Stomach (tissue), 9 donors: Measurements from ENCODE around the gene OLFM2. TPM values are rescaled to one million over a fixed set of nuclear protein-coding genes. Genes with fewer than 3 reads are reported as not detected.
A peak's percentile ranks its signal among the peaks of the same experiment; 100 is the strongest.

ENCODE experiments used
- DNase-seq, 2 donors: peaks; one replicate each; pipeline versions ENCODE4 v3.0.0 to v3.0.0-alpha.2; 2013 to 2019
- H3K27ac ChIP-seq, 5 donors: fragments of 200-600 bp in 4 of 5; sonication (generic) in 4 of 5; one replicate each; pipeline ENCODE4 v1.5.1; 2013 to 2019; ENCODE audit warnings: mild to moderate bottlenecking in 1 of 5, moderate library complexity in 1 of 5
- H3K27me3 ChIP-seq, 3 donors: fragments of 200-600 bp; sonication (generic); one replicate each; pipeline ENCODE4 v1.5.1; 2017 to 2019; ENCODE audit warnings: mixed run types in 1 of 3
- H3K36me3 ChIP-seq, 4 donors: fragments of 200-600 bp; sonication (generic); 1 replicate in 3 of 4; 2 replicates in 1 of 4; pipeline ENCODE4 v1.5.1; 2016 to 2019
- H3K4me1 ChIP-seq, 4 donors: fragments of 200-600 bp; sonication (generic); one replicate each; pipeline ENCODE4 v1.5.1; 2016 to 2019
- H3K4me3 ChIP-seq, 4 donors: fragments of 200-600 bp; sonication (generic) in 3 of 4; one replicate each; pipeline ENCODE4 v1.5.1; 2016 to 2019; ENCODE audit warnings: mild to moderate bottlenecking in 1 of 4
- H3K9me3 ChIP-seq, 4 donors: fragments of 200-600 bp; sonication (generic); one replicate each; pipeline ENCODE4 v1.5.1; 2016 to 2019
- EP300 ChIP-seq: sonication (generic); formaldehyde crosslinking; IDR thresholded peaks from one replicate; pipeline ENCODE4 v1.6.1; 2017; ENCODE audit warnings: antibody characterized with exemption
- POLR2A ChIP-seq, 4 donors: fragments of 450-650 bp; IDR thresholded peaks; one replicate each; pipeline ENCODE4 v1.6.1; 2016; ENCODE audit warnings: antibody characterized with exemption in 4 of 4, control low read depth in 2 of 4, mild to moderate bottlenecking in 1 of 4, moderate library complexity in 1 of 4
- POLR2AphosphoS5 ChIP-seq, 3 donors: sonication (generic); formaldehyde crosslinking; IDR thresholded peaks; one replicate each; pipeline ENCODE4 v1.6.1; 2016; ENCODE audit warnings: antibody characterized with exemption in 3 of 3
- WGBS, 5 donors: extraction: QIAGEN DNeasy Blood & Tissue Kit in 3 of 5; methylation state at CpG; one replicate each; pipeline versions ENCODE4 v1.1.5 to v1.1.7; 2013 to 2018; 5-methylcytosine and 5-hydroxymethylcytosine counted together
- intact Hi-C: fragments of 100-400 bp; cut with DNase I; formaldehyde crosslinking; loops from one replicate; pipeline ENCODE4 v1.15.1; 2023; ENCODE audit warnings: low total_unique reads
- polyA plus RNA-seq, 3 donors: library from polyadenylated mRNA; stranded (reverse); fragments of 200-250 nt; gene quantifications; one replicate each; pipeline ENCODE4 v1.2.3, GENCODE V29; 2013
- total RNA-seq, 5 donors: library from RNA; depleted of rRNA; stranded (reverse); fragments of >200 nt; gene quantifications; one replicate each; pipeline versions ENCODE4 v1.1.0 to v1.2.3, GENCODE V29; 2014 to 2016
- TF ChIP-seq, protein P1 (sequence below), 7 experiments: fragments of 450-650 bp in 4 of 7; fragments of 200-600 bp in 3 of 7; sonication (generic) in 3 of 7; IDR thresholded peaks; one replicate each; pipeline ENCODE4 v1.5.1; 2016 to 2019; ENCODE audit warnings: antibody characterized with exemption in 7 of 7, control low read depth in 2 of 7, mild to moderate bottlenecking in 1 of 7
- donor health status: healthy with polysubstance abuse.
- donor health status: Bipolar disorder and iron deficiency.
- donor health status: healthy.

Gene OLFM2
- total and polyA plus RNA-seq, 8 donors: 1.7 to 15.4 (median 6.0) TPM; not detected in 2

DNA sequence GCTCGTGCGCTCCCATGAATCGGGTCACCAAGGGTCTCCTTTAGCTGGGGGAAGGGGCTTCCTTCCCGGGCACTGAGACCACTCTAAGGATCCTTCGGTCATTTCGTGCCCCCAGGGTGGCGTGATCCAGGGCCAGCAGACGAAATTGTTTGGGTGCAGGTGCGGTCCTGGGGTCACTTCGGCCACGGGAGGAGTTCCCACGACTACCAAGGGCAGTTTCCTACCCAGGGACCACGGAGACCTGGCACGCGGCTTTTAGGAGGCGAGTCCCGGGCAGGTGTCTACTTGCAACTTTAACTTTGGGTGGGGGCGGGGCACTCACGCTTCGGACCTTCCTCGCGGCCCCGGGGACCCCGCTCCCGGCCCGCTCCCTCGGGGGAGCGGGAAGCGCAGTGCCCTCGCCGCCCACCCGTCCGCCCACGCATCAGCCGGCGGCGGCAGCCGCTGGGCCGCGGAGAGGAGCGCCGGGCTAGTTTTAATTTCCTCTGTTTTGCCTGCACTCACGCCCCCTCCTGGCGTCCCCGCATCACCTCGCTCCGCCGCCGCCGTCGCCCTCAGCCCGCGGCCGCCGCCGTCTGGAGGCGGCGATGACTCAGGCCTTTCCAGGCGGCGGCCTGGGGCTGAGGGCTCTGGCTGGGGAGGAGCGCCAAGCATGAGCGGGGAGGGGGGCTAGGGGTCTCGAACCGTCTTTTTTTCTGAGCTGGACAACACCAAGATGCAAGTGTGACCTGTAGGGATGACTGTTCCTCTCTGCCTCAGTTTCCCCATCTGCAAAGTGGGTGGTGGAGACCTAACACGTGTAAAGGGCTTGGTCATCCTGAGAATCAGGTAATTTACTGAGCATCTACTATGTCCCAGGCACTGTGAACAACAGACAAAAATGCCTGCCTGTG lies 21.8 kb downstream of the OLFM2 start:
- no peak overlapping the region for H3K27ac ChIP-seq
- H3K4me1 ChIP-seq: peaks cover 16 to 25% (median 22%) of the 10 kb centered on the region in 4 donors
- H3K36me3 ChIP-seq: no peaks in the 10 kb centered on the region
- H3K4me3 ChIP-seq: peak overlapping the region; percentile 46 to 64 (median 54)
- intact Hi-C loops: no loop called here
- H3K27me3 ChIP-seq: peaks cover 10 to 96% (median 31%) of the 10 kb centered on the region in 3 donors
- 1 to 2% (median 1%) methylated on average over 35 to 65 of the region's 65 CpGs for WGBS, 5 donors
- peak; percentile 72 to 92 for DNase-seq
- no peaks in the 10 kb centered on the region for H3K9me3 ChIP-seq
- no peak for TF ChIP-seq EP300
- TF ChIP-seq, protein P1, sequence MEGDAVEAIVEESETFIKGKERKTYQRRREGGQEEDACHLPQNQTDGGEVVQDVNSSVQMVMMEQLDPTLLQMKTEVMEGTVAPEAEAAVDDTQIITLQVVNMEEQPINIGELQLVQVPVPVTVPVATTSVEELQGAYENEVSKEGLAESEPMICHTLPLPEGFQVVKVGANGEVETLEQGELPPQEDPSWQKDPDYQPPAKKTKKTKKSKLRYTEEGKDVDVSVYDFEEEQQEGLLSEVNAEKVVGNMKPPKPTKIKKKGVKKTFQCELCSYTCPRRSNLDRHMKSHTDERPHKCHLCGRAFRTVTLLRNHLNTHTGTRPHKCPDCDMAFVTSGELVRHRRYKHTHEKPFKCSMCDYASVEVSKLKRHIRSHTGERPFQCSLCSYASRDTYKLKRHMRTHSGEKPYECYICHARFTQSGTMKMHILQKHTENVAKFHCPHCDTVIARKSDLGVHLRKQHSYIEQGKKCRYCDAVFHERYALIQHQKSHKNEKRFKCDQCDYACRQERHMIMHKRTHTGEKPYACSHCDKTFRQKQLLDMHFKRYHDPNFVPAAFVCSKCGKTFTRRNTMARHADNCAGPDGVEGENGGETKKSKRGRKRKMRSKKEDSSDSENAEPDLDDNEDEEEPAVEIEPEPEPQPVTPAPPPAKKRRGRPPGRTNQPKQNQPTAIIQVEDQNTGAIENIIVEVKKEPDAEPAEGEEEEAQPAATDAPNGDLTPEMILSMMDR (IDR thresholded peaks at IDR 0.05): peak in 4 of 7 experiments; percentile 5 to 58 (median 26)
- TF ChIP-seq POLR2AphosphoS5 (IDR thresholded peaks at IDR 0.05): no peak
- TF ChIP-seq POLR2A (IDR thresholded peaks at IDR 0.05): no peak

DNA sequence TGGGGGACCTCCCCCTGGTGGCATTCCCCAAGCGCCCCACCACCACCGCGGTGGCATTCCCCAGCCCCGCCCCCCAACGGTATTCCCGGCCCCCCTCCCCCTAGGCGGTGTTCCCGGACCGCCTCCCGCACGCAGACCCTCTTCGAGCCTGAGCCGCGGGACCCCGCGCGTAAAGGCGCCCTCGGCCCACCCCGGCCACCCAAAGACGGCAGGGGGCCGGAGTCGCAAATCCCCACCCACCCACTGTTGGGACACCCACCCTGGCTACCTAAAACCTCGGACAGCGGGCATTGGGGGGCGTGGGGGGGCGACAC lies 22.4 kb downstream of the OLFM2 start:
- H3K4me3 ChIP-seq: peak overlapping the region; percentile 46 to 64 (median 54)
- H3K4me1 ChIP-seq: peaks cover 16 to 25% (median 22%) of the 10 kb centered on the region in 4 donors
- WGBS, 5 donors: 0 to 2% (median 2%) methylated on average over 7 to 27 of the region's 27 CpGs; no CpG with 5 or more reads in 1 of the 5 donors
- H3K36me3 ChIP-seq: no peaks in the 10 kb centered on the region
- intact Hi-C loops: no loop called here
- H3K27ac ChIP-seq: peak overlapping the region in 1 of 5 donors; percentile 18
- H3K9me3 ChIP-seq: no peaks in the 10 kb centered on the region
- H3K27me3 ChIP-seq: peaks cover 10 to 96% (median 31%) of the 10 kb centered on the region in 3 donors
- no peak for DNase-seq
- TF ChIP-seq POLR2A (IDR thresholded peaks at IDR 0.05): no peak
- no peak for TF ChIP-seq POLR2AphosphoS5 (IDR thresholded peaks at IDR 0.05)
- TF ChIP-seq, protein P1 (IDR thresholded peaks at IDR 0.05): no peak
- no peak for TF ChIP-seq EP300

DNA sequence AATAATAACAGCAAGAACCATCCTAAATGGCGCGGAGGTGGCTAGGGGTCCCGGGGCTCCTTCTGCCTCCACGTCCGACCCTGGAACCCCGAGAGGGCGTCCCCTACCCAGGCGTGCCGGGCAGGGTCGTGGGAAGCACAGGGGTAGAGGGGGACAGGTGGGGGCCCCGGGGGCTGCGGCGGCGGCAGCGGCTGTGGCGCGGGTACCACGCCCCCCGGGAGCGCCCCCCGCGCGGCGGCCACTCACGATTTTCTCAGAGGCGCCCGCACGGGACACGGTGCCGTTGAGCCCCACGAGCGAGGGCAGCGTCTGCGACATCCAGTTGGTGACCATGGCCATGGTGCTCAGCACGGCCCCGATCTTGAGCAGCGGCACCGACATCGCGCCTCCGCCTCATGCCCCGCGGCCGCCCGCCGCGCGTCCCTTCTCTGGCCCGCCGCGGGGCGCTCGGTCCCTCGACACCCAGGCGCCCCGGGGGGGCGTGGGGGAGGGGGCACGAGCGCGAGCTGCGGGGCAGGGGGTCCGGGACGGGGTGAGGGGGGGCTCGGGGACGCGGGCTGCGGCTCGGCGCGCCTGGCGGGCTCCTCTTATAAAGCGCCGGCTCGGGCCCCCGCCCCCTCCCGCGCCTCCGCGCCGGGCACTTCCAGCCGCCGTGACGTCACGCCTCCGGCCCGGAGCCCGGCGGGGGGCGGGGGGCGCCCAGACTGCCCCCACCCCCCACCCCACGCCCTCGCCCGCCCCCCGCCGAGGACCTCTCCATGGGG lies 22.9 kb downstream of the OLFM2 start:
- Histone ChIP-seq H3K4me1 (peaks cover 16 to 25% (median 22%) of the 10 kb centered on the region in 4 donors), H3K27ac (peak overlapping the region in 1 of 5 donors; percentile 18), H3K4me3 (peak overlapping the region; percentile 46 to 64 (median 54)), H3K27me3 (peaks cover 10 to 97% (median 31%) of the 10 kb centered on the region in 3 donors), H3K9me3 (no peaks in the 10 kb centered on the region), H3K36me3 (no peaks in the 10 kb centered on the region)
- TF ChIP-seq EP300: no peak
- WGBS, 5 donors: 2 to 13% (median 5%) methylated on average over 3 to 81 of the region's 95 CpGs
- peak; percentile 28 to 64 for DNase-seq
- intact Hi-C loops: no loop called here

DNA sequence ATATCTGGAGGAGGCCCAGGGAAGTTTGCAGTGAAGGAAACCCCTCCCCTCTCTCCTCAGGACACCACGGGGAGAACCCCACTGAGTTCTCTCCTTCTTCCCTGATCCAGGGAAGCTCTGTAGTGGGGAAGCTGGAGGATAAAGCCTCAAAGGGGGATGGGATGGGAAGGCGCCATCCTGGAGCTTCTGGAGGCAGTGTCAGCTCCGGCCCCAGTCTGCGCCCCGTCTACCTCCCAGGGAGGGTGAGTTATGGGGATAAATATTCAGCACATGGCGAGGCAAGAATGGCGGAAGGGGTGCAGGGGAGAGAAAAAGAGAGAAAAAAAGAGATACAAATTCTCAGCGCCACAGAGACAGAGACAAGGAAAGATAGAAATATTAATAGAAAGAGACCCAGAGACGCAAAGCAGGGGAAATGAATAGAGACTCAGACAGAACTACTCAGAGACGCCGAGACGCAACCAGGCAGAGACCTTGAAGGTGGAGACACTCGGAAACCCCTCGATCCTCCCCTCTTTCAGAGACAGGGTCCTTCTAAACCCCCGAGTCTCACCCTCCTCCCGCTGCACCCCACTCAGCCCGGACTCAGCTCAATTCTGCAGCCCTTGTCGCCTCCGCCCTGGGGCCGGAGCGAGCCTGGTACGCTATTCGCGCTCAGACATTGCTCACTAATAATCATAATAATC lies 23.6 kb downstream of the OLFM2 start:
- no peak overlapping the region for H3K27ac ChIP-seq
- no peaks in the 10 kb centered on the region for H3K9me3 ChIP-seq
- H3K27me3 ChIP-seq: peaks cover 10 to 92% (median 31%) of the 10 kb centered on the region in 3 donors
- no peak for DNase-seq
- peak overlapping the region; percentile 46 to 64 (median 54) for H3K4me3 ChIP-seq
- peaks cover 16 to 25% (median 22%) of the 10 kb centered on the region in 4 donors for H3K4me1 ChIP-seq
- intact Hi-C loops: no loop called here
- no peak for TF ChIP-seq POLR2A (IDR thresholded peaks at IDR 0.05)
- no peak for TF ChIP-seq POLR2AphosphoS5 (IDR thresholded peaks at IDR 0.05)
- no peak for TF ChIP-seq EP300
- TF ChIP-seq, protein P1 (IDR thresholded peaks at IDR 0.05): no peak
- WGBS, 5 donors: 24 to 36% (median 32%) methylated on average over 24 of the region's 24 CpGs
- H3K36me3 ChIP-seq: no peaks in the 10 kb centered on the region
